WTC11 (cell line): ENCODE data around the gene GJD3. TPM values are rescaled to one million over a fixed set of nuclear protein-coding genes. Genes with fewer than 3 reads are reported as not detected.

Experiments
- ATAC-seq: fragments of 200-7000 bp; cut with Tn5 transposase; 2 replicates; pipeline ENCODE4 v1.10.0; 2021; ENCODE audit warnings: mild to moderate bottlenecking, moderate library complexity
- CTCF ChIA-PET: fragments of 300-600 bp; sonication (Branson Sonifier 250); formaldehyde crosslinking; loops from one replicate; lab custom pipeline; 2021; ENCODE audit warnings: antibody characterized with exemption; lab: Charles Lee
- POLR2A ChIA-PET: fragments of 350-600 bp; sonication (Branson Sonifier 250); formaldehyde crosslinking; loops from one replicate; lab custom pipeline; 2021; ENCODE audit warnings: antibody characterized with exemption; lab: Charles Lee
- DNase-seq: peaks from one replicate; pipeline ENCODE4 v3.0.0; 2021; ENCODE audit warnings: low spot score
- H3K27ac Mint-ChIP-seq: 2 replicates; pipeline ENCODE4 v1.8.0; 2021; ENCODE audit warnings: mixed read lengths
- H3K27me3 Mint-ChIP-seq: 2 replicates; pipeline ENCODE4 v1.8.0; 2021; ENCODE audit warnings: low read depth, mild to moderate bottlenecking, moderate library complexity, mixed read lengths
- H3K36me3 Mint-ChIP-seq: 2 replicates; pipeline ENCODE4 v1.8.0; 2021; ENCODE audit warnings: mixed read lengths
- H3K4me1 Mint-ChIP-seq: 2 replicates; pipeline ENCODE4 v1.8.0; 2022; ENCODE audit warnings: mixed read lengths
- H3K4me3 Mint-ChIP-seq: 2 replicates; pipeline ENCODE4 v1.8.0; 2021; ENCODE audit warnings: mild to moderate bottlenecking, moderate library complexity, mixed read lengths
- H3K9me3 Mint-ChIP-seq: 2 replicates; pipeline ENCODE4 v1.8.0; 2021; ENCODE audit warnings: mixed read lengths
- AR ChIP-seq: fragments of 250-450 bp; sonication (Bioruptor Pico); IDR thresholded peaks from 2 replicates; pipeline ENCODE4 v1.9.0; 2021; ENCODE audit warnings: mild to moderate bottlenecking
- ELF4 ChIP-seq: sonication (generic); formaldehyde crosslinking; IDR thresholded peaks from 2 replicates; pipeline ENCODE4 v1.8.1; 2022; ENCODE audit warnings: low read depth, mild to moderate bottlenecking, moderate library complexity, missing genetic modification reagents
- ETV6 ChIP-seq: sonication (generic); formaldehyde crosslinking; IDR thresholded peaks from 2 replicates; pipeline ENCODE4 v1.8.1; 2022; ENCODE audit warnings: mild to moderate bottlenecking, missing genetic modification reagents
- FOXK1 ChIP-seq: sonication (generic); formaldehyde crosslinking; IDR thresholded peaks from 2 replicates; pipeline ENCODE4 v1.8.0; 2022; ENCODE audit warnings: mild to moderate bottlenecking, moderate library complexity, missing genetic modification reagents
- JAZF1 ChIP-seq: fragments of 250-450 bp; sonication (Bioruptor Pico); IDR thresholded peaks from 2 replicates; pipeline ENCODE4 v1.9.0; 2021; ENCODE audit warnings: moderate library complexity, mild to moderate bottlenecking, inconsistent platforms
- KAT7 ChIP-seq: sonication (generic); formaldehyde crosslinking; IDR thresholded peaks from 2 replicates; pipeline ENCODE4 v1.8.1; 2023; ENCODE audit warnings: missing genetic modification reagents, mild to moderate bottlenecking, borderline replicate concordance
- MAX ChIP-seq: sonication (generic); formaldehyde crosslinking; IDR thresholded peaks from 2 replicates; pipeline ENCODE4 v1.8.0; 2022; ENCODE audit warnings: mild to moderate bottlenecking, missing genetic modification reagents
- NR2C2 ChIP-seq: sonication (generic); formaldehyde crosslinking; IDR thresholded peaks from 2 replicates; pipeline ENCODE4 v1.8.0; 2022; ENCODE audit warnings: mild to moderate bottlenecking, missing genetic modification reagents
- PRDM15 ChIP-seq: sonication (generic); formaldehyde crosslinking; IDR thresholded peaks from 2 replicates; pipeline ENCODE4 v1.8.0; 2022; ENCODE audit warnings: missing genetic modification reagents
- SP1 ChIP-seq: sonication (generic); formaldehyde crosslinking; conservative IDR thresholded peaks from 2 replicates; pipeline ENCODE4 v1.8.1; 2022; ENCODE audit warnings: missing genetic modification reagents
- TCF7 ChIP-seq: sonication (generic); formaldehyde crosslinking; IDR thresholded peaks from 2 replicates; pipeline ENCODE4 v1.8.0; 2022; ENCODE audit warnings: mild to moderate bottlenecking, low read depth, missing genetic modification reagents, moderate library complexity
- USF2 ChIP-seq: sonication (generic); formaldehyde crosslinking; IDR thresholded peaks from 2 replicates; pipeline ENCODE4 v1.8.1; 2023; ENCODE audit warnings: mild to moderate bottlenecking, missing genetic modification reagents, moderate library complexity
- ZBTB21 ChIP-seq: sonication (generic); formaldehyde crosslinking; IDR thresholded peaks from 2 replicates; pipeline ENCODE4 v1.8.1; 2023; ENCODE audit warnings: mild to moderate bottlenecking, missing genetic modification reagents, borderline replicate concordance
- ZBTB43 ChIP-seq: sonication (generic); formaldehyde crosslinking; IDR thresholded peaks from 2 replicates; pipeline ENCODE4 v1.8.1; 2023; ENCODE audit warnings: mild to moderate bottlenecking, missing genetic modification reagents
- ZNF121 ChIP-seq: sonication (generic); formaldehyde crosslinking; IDR thresholded peaks from 2 replicates; pipeline ENCODE4 v1.8.0; 2023; ENCODE audit warnings: missing genetic modification reagents
- ZNF138 ChIP-seq: sonication (generic); formaldehyde crosslinking; conservative IDR thresholded peaks from 2 replicates; pipeline ENCODE4 v1.8.1; 2022; ENCODE audit warnings: mild to moderate bottlenecking, moderate library complexity, missing genetic modification reagents
- ZNF263 ChIP-seq: sonication (generic); formaldehyde crosslinking; IDR thresholded peaks from 2 replicates; pipeline ENCODE4 v1.8.1; 2022; ENCODE audit warnings: low read depth, mild to moderate bottlenecking, moderate library complexity, missing genetic modification reagents
- ZNF317 ChIP-seq: sonication (generic); formaldehyde crosslinking; IDR thresholded peaks from 2 replicates; pipeline ENCODE4 v1.8.1; 2023; ENCODE audit warnings: low read depth, mild to moderate bottlenecking, moderate library complexity, missing genetic modification reagents, borderline replicate concordance
- ZNF423 ChIP-seq: fragments of 250-450 bp; sonication (Bioruptor Pico); IDR thresholded peaks from 2 replicates; pipeline ENCODE4 v2.1.2; 2022; ENCODE audit warnings: mild to moderate bottlenecking, moderate library complexity
- total RNA-seq: library from RNA; stranded (reverse); gene quantifications from 3 replicates; pipeline ENCODE4 v1.2.3, GENCODE V29; 2021

Gene GJD3
- total RNA-seq, 1 experiment from 2014 or later = 2.3 TPM

GRCh38 chr17:40342504-40343218, 21.9 kb downstream of the GJD3 start (continued):
- TF ChIP-seq PRDM15 (CRISPR knock-in tag) (no peak), ZNF317 (no peak), ZBTB21 (no peak), ZNF121 (CRISPR knock-in tag) (no peak), ZNF263 (CRISPR knock-in tag) (no peak), JAZF1 (CRISPR knock-in tag) (no peak), ZBTB43 (CRISPR knock-in tag) (no peak), USF2 (CRISPR knock-in tag) (no peak), ELF4 (CRISPR knock-in tag) (no peak), KAT7 (no peak)

GRCh38 chr17:40341808-40342503, 22.6 kb downstream of the GJD3 start:
- peaks cover 42% of the 10 kb centered on the region for H3K4me1 Mint-ChIP-seq
- TF ChIP-seq SP1 (peak; percentile 43; the same call in 1 of the 2 replicates), ZNF423 (CRISPR knock-in tag) (no peak), TCF7 (CRISPR knock-in tag) (no peak), AR (CRISPR knock-in tag) (no peak), PRDM15 (CRISPR knock-in tag) (no peak), NR2C2 (CRISPR knock-in tag) (no peak), FOXK1 (CRISPR knock-in tag) (0 out of 2 replicates have a peak, but pooled peaks have one; percentile 27), MAX (CRISPR knock-in tag) (no peak), KAT7 (no peak), ZNF121 (CRISPR knock-in tag) (no peak), ETV6 (CRISPR knock-in tag) (no peak), ZNF138 (CRISPR knock-in tag) (no peak)
- peaks cover 63% of the 10 kb centered on the region for H3K27me3 Mint-ChIP-seq
- POLR2A ChIA-PET = interaction anchor here (1.8 kb wide), 1 partner anchor 33 kb away, joined by 5 read pairs; the partner anchor contains the start of gene RARA
- DNase-seq = peak; percentile 82
- no peaks in the 10 kb centered on the region for H3K9me3 Mint-ChIP-seq
- peak; percentile 46 for ATAC-seq
- no peaks in the 10 kb centered on the region for H3K36me3 Mint-ChIP-seq
- no peak overlapping the region for H3K27ac Mint-ChIP-seq
- H3K4me3 Mint-ChIP-seq = peak overlapping the region; percentile 76
- CTCF ChIA-PET = interaction anchor here (0.6 to 5.0 kb wide), 4 partner anchors 13 to 38 kb away, joined by 3 to 32 read pairs (median 6); no protein-coding TSS in a partner anchor
